Gastroesophageal sphincter (tissue), 4 donors: ENCODE data around the gene NIPAL1. TPM values are rescaled to one million over a fixed set of nuclear protein-coding genes. Genes with fewer than 3 reads are reported as not detected.
"Not testable (repeated sequence)": the region's sequence is repeated elsewhere in the genome, so short reads cannot be mapped to it uniquely, and the experiment has no call there.

ENCODE experiments used
- ATAC-seq: fragments of 150-250 bp; one replicate; pipeline ENCODE4 v1.9.1; 2016; ENCODE audit warnings: mild to moderate bottlenecking, moderate library complexity
- H3K27ac ChIP-seq, 4 donors: fragments of 200-600 bp; sonication (generic) in 3 of 4; 1 replicate in 3 of 4; 2 replicates in 1 of 4; pipeline ENCODE4 v1.5.1; 2016 to 2019
- H3K27me3 ChIP-seq: fragments of 200-600 bp; sonication (generic); one replicate; pipeline ENCODE4 v1.5.1; 2019
- H3K36me3 ChIP-seq, 2 donors: fragments of 200-600 bp; sonication (generic); one replicate each; pipeline ENCODE4 v1.5.1; 2019; ENCODE audit warnings: control low read depth in 1 of 2
- H3K4me1 ChIP-seq, 3 donors: fragments of 200-600 bp; sonication (generic); 1 replicate in 2 of 3; 2 replicates in 1 of 3; pipeline ENCODE4 v1.5.1; 2016 to 2019; ENCODE audit warnings: control low read depth in 2 of 3
- H3K4me3 ChIP-seq, 2 donors: fragments of 200-600 bp; sonication (generic); one replicate each; pipeline ENCODE4 v1.5.1; 2019; ENCODE audit warnings: mild to moderate bottlenecking in 1 of 2, moderate library complexity in 1 of 2
- H3K9me3 ChIP-seq, 3 donors: fragments of 200-600 bp; sonication (generic); one replicate each; pipeline ENCODE4 v1.5.1; 2017 to 2019; ENCODE audit warnings: control low read depth in 2 of 3
- EP300 ChIP-seq: sonication (generic); formaldehyde crosslinking; IDR thresholded peaks from one replicate; pipeline ENCODE4 v1.6.1; 2017; ENCODE audit warnings: antibody characterized with exemption, mild to moderate bottlenecking
- POLR2A ChIP-seq, 2 donors: fragments of 450-650 bp; IDR thresholded peaks; one replicate each; pipeline ENCODE4 v1.6.1; 2017; ENCODE audit warnings: antibody characterized with exemption in 2 of 2, mild to moderate bottlenecking in 2 of 2, moderate library complexity in 1 of 2
- POLR2AphosphoS5 ChIP-seq: sonication (generic); formaldehyde crosslinking; IDR thresholded peaks from one replicate; pipeline ENCODE4 v1.6.1; 2017; ENCODE audit warnings: antibody characterized with exemption
- WGBS, 2 donors: methylation state at CpG; one replicate each; pipeline ENCODE4 v1.1.5; 2018; ENCODE audit warnings: low coverage in 1 of 2; 5-methylcytosine and 5-hydroxymethylcytosine counted together
- total RNA-seq, 4 donors: library from RNA; depleted of rRNA; stranded (reverse); fragments of >200 nt; gene quantifications; one replicate each; pipeline ENCODE4 v1.1.0, GENCODE V29; 2016
- TF ChIP-seq, protein P1 (sequence below), 4 experiments: fragments of 200-600 bp in 2 of 4; fragments of 450-650 bp in 2 of 4; sonication (generic) in 1 of 4; IDR thresholded peaks; one replicate each; pipeline ENCODE4 v1.5.1; 2017 to 2019; ENCODE audit warnings: antibody characterized with exemption in 4 of 4, mild to moderate bottlenecking in 2 of 4, moderate library complexity in 2 of 4

NIPAL1 gene
- total RNA-seq, 4 donors from 2014 or later: 0.16 to 2.0 (median 0.25) TPM

DNA sequence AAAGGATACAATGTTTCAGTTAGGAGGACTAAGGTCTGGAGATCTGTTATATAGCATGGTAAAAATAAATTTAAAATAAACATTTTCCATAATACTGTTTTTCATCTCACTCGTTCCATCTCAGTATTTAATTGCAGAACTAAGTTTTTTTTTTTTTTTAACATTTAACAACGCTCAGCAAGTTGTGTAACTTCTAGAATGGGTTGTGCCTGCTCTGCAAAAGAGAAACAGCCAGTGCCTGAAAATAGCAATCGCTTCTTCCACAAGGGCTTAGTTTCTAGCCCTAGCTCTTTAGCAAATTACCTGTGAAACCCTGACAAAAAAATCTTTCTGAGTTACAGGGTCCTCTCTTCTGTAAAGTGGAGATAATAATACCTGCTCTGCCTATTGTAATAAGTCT is 42.0 kb upstream of the NIPAL1 start:
- H3K4me3 ChIP-seq: no peak overlapping the region
- H3K27me3 ChIP-seq: no peaks in the 10 kb centered on the region
- H3K4me1 ChIP-seq: no peaks in the 10 kb centered on the region
- H3K9me3 ChIP-seq: no peaks in the 10 kb centered on the region
- TF ChIP-seq POLR2A (IDR thresholded peaks at IDR 0.05) (no peak), POLR2AphosphoS5 (no peak), EP300 (no peak)
- TF ChIP-seq, protein P1, sequence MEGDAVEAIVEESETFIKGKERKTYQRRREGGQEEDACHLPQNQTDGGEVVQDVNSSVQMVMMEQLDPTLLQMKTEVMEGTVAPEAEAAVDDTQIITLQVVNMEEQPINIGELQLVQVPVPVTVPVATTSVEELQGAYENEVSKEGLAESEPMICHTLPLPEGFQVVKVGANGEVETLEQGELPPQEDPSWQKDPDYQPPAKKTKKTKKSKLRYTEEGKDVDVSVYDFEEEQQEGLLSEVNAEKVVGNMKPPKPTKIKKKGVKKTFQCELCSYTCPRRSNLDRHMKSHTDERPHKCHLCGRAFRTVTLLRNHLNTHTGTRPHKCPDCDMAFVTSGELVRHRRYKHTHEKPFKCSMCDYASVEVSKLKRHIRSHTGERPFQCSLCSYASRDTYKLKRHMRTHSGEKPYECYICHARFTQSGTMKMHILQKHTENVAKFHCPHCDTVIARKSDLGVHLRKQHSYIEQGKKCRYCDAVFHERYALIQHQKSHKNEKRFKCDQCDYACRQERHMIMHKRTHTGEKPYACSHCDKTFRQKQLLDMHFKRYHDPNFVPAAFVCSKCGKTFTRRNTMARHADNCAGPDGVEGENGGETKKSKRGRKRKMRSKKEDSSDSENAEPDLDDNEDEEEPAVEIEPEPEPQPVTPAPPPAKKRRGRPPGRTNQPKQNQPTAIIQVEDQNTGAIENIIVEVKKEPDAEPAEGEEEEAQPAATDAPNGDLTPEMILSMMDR (IDR thresholded peaks at IDR 0.05): no peak
- WGBS, 2 donors: 52 to 67% methylated on average over 1 to 3 of the region's 3 CpGs
- H3K36me3 ChIP-seq: no peaks in the 10 kb centered on the region
- no peak overlapping the region for H3K27ac ChIP-seq
- ATAC-seq: no peak

DNA sequence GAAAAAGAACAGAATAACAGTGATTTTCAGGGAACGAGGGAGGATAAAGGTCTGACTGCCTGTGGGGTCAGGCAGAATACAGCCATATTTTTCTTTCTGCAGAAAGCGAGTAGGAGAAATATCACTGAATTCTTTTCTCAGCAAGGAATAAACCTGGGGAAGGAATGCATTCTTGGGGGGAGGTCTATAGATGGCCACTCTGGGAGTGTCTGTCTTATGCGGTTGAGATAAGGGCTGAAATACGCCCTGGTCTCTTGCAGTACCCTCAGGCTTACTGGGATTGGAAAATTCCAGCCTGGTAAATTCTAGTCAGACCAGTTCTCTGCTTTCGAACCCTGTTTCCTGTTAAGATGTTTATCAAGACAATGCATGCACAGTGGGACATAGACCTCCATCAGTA is 26.4 kb upstream of the NIPAL1 start:
- WGBS, 2 donors: 81 to 92% methylated on average over 5 of the region's 5 CpGs
- H3K36me3 ChIP-seq: no peaks in the 10 kb centered on the region
- TF ChIP-seq, protein P1 (IDR thresholded peaks at IDR 0.05): no peak
- no peak for TF ChIP-seq POLR2A (IDR thresholded peaks at IDR 0.05)
- TF ChIP-seq EP300: no peak
- no peak for TF ChIP-seq POLR2AphosphoS5
- no peak overlapping the region for H3K27ac ChIP-seq
- no peak overlapping the region for H3K4me3 ChIP-seq
- H3K4me1 ChIP-seq: no peaks in the 10 kb centered on the region
- no peaks in the 10 kb centered on the region for H3K27me3 ChIP-seq
- ATAC-seq: no peak
- peaks cover 0 to 22% (median 0%) of the 10 kb centered on the region in 3 donors for H3K9me3 ChIP-seq

DNA sequence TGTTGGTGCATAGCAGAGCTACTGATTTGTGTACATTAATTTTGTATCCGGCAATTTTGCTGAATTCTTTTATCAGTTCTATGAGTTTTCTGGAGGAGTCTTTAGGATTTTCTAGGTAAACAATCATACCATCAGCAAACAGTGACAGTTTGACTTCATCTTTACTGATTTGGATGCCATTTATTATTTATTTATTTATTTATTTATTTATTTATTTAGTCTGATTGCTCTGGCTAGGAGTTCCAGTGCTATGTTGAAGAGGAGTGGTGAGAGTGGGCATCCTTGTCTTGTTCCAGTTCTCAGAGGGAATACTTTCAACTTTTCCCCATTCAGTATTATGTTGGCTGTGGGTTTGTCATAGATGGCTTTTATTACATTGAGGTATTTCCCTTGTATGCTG is 24.1 kb upstream of the NIPAL1 start:
- not testable (repeated sequence) for ATAC-seq, H3K4me1 ChIP-seq, H3K27ac ChIP-seq, H3K36me3 ChIP-seq, H3K4me3 ChIP-seq, H3K27me3 ChIP-seq
- WGBS, 2 donors: 83 to 90% methylated on average over 1 of the region's 1 CpG
- peaks cover 0 to 22% (median 0%) of the 10 kb centered on the region in 3 donors for H3K9me3 ChIP-seq

DNA sequence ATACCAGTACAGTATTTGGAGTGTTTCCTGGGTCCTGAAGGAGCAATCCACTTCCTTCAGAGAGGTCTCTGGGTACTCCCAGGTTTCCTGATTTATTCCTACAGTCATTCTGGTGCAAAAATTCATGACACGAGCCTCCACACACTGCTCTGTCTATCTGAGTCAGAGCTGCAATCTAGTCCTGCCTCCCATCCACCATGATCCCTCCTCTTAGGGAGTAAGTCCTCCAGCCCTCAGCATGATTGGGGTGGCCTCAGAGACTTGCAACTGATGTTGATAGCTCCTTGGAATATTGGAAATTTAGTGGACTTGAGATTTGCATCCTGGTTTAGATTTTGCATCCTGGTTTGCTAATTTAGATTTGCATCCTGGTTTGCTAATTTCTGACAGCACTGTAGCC is 20.6 kb upstream of the NIPAL1 start:
- Histone ChIP-seq H3K4me1 (no peaks in the 10 kb centered on the region), H3K27ac (no peak overlapping the region), H3K27me3 (peaks cover 3% of the 10 kb centered on the region), H3K4me3 (no peak overlapping the region), H3K36me3 (no peaks in the 10 kb centered on the region), H3K9me3 (peaks cover 0 to 17% (median 0%) of the 10 kb centered on the region in 3 donors)
- no peak for ATAC-seq
- no peak for TF ChIP-seq EP300
- no peak for TF ChIP-seq POLR2A (IDR thresholded peaks at IDR 0.05)
- no peak for TF ChIP-seq POLR2AphosphoS5
- TF ChIP-seq, protein P1 (IDR thresholded peaks at IDR 0.05): no peak
- WGBS, 2 donors: 100% methylated on average over 1 of the region's 1 CpG; no CpG with 5 or more reads in 1 of the 2 donors

DNA sequence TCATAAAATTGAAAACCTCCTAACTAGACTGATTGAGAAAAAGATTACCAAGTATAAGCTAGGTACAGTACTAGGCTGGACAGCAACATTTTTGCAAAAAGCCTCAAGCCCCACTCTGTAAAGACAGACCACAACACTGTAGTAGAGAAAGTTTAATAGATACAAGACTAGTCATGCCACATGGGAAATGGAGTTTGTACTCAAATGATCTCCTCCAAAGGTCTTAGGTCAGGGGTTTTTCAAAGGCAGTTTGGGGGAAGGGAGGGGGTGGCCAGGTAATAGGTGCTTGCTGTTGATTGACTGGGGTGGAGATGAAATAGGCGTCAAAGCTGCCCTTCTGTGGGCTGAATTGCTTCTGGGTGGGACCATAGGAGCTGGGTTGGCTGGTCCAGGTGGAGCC is 14.3 kb upstream of the NIPAL1 start:
- no peak for TF ChIP-seq POLR2A (IDR thresholded peaks at IDR 0.05)
- TF ChIP-seq EP300: no peak
- TF ChIP-seq POLR2AphosphoS5: no peak
- TF ChIP-seq, protein P1 (IDR thresholded peaks at IDR 0.05): no peak
- Histone ChIP-seq H3K36me3 (no peaks in the 10 kb centered on the region), H3K9me3 (peaks cover 0 to 16% (median 0%) of the 10 kb centered on the region in 3 donors), H3K4me3 (no peak overlapping the region), H3K4me1 (no peaks in the 10 kb centered on the region), H3K27ac (no peak overlapping the region), H3K27me3 (peaks cover 3% of the 10 kb centered on the region)
- WGBS, 2 donors: 73 to 80% methylated on average over 1 of the region's 1 CpG
- no peak for ATAC-seq
